ENCODE results near the gene TICRR. TPM values are rescaled to one million over a fixed set of nuclear protein-coding genes. Genes with fewer than 3 reads are reported as not detected.

The TICRR gene
- total RNA-seq, 1 experiment from 2014 or later = 8.5 TPM

GRCh38 chr15:89666858-89667705, 91.8 kb downstream of the TICRR start:
- DNase-seq (ENCODE audit: unreplicated experiment) = no peak
- Mint-ChIP-seq H3K9me3 (ENCODE audit: unreplicated experiment) (no peaks in the 10 kb centered on the region), H3K27me3 (ENCODE audit: insufficient read depth, unreplicated experiment) (no peaks in the 10 kb centered on the region), H3K4me3 (ENCODE audit: unreplicated experiment) (no peak overlapping the region), H3K27ac (ENCODE audit: low read depth, unreplicated experiment) (no peak overlapping the region), H3K4me1 (ENCODE audit: insufficient read depth, unreplicated experiment) (peaks cover 12% of the 10 kb centered on the region), H3K36me3 (ENCODE audit: insufficient read depth, unreplicated experiment) (no peaks in the 10 kb centered on the region)
- ChIA-PET POLR2A (interaction anchor here (0.7 kb wide), 1 partner anchor 10 kb away, joined by 5 read pairs; no protein-coding TSS in a partner anchor), CTCF (interaction anchor here (0.5 to 1.7 kb wide), 3 partner anchors 10 to 54 kb away, joined by 3 to 8 read pairs (median 4); no protein-coding TSS in a partner anchor)
- TF ChIP-seq CTCF (IDR thresholded peaks at IDR 0.05; ENCODE audit: unreplicated experiment) = no peak
- intact Hi-C loops (cut with micrococcal nuclease) = no loop called here
- no TSS peak for BruUV-seq (replicated peaks)

GRCh38 chr15:89667706-89667960, 92.4 kb downstream of the TICRR start:
- Mint-ChIP-seq H3K9me3 (ENCODE audit: unreplicated experiment) (no peaks in the 10 kb centered on the region), H3K36me3 (ENCODE audit: insufficient read depth, unreplicated experiment) (no peaks in the 10 kb centered on the region), H3K27me3 (ENCODE audit: insufficient read depth, unreplicated experiment) (no peaks in the 10 kb centered on the region), H3K27ac (ENCODE audit: low read depth, unreplicated experiment) (no peak overlapping the region), H3K4me1 (ENCODE audit: insufficient read depth, unreplicated experiment) (peaks cover 7% of the 10 kb centered on the region), H3K4me3 (ENCODE audit: unreplicated experiment) (no peak overlapping the region)
- BruUV-seq (replicated peaks) = no TSS peak
- ChIA-PET POLR2A (no interaction called here), CTCF (interaction anchor here (0.5 to 1.7 kb wide), 2 partner anchors 21 to 54 kb away, joined by 4 to 8 read pairs; no protein-coding TSS in a partner anchor)
- TF ChIP-seq CTCF (IDR thresholded peaks at IDR 0.05; ENCODE audit: unreplicated experiment) = no peak
- intact Hi-C loops (cut with micrococcal nuclease) = no loop called here
- no peak for DNase-seq (ENCODE audit: unreplicated experiment)

GRCh38 chr15:89668171-89668570, 92.9 kb downstream of the TICRR start:
- no peaks in the 10 kb centered on the region for H3K9me3 Mint-ChIP-seq (ENCODE audit: unreplicated experiment)
- no peak for TF ChIP-seq CTCF (IDR thresholded peaks at IDR 0.05; ENCODE audit: unreplicated experiment)
- ChIA-PET CTCF (interaction anchor here (0.5 to 1.7 kb wide), 2 partner anchors 21 to 55 kb away, joined by 4 to 8 read pairs; no protein-coding TSS in a partner anchor), POLR2A (no interaction called here)
- no TSS peak for BruUV-seq (replicated peaks)
- peaks cover 2% of the 10 kb centered on the region for H3K4me1 Mint-ChIP-seq (ENCODE audit: insufficient read depth, unreplicated experiment)
- no peak overlapping the region for H3K4me3 Mint-ChIP-seq (ENCODE audit: unreplicated experiment)
- H3K27me3 Mint-ChIP-seq (ENCODE audit: insufficient read depth, unreplicated experiment) = no peaks in the 10 kb centered on the region
- no peak for DNase-seq (ENCODE audit: unreplicated experiment)
- intact Hi-C loops (cut with micrococcal nuclease) = no loop called here
- no peaks in the 10 kb centered on the region for H3K36me3 Mint-ChIP-seq (ENCODE audit: insufficient read depth, unreplicated experiment)
- no peak overlapping the region for H3K27ac Mint-ChIP-seq (ENCODE audit: low read depth, unreplicated experiment)

- intact Hi-C loops (cut with micrococcal nuclease) = no loop called here
- ChIA-PET POLR2A (no interaction called here), CTCF (interaction anchor here (1.5 kb wide), 1 partner anchor 92 kb away, joined by 3 read pairs; no protein-coding TSS in a partner anchor)
- Mint-ChIP-seq H3K4me1 (ENCODE audit: insufficient read depth, unreplicated experiment) (no peaks in the 10 kb centered on the region), H3K9me3 (ENCODE audit: unreplicated experiment) (no peaks in the 10 kb centered on the region), H3K27ac (ENCODE audit: low read depth, unreplicated experiment) (no peak overlapping the region), H3K36me3 (ENCODE audit: insufficient read depth, unreplicated experiment) (no peaks in the 10 kb centered on the region), H3K4me3 (ENCODE audit: unreplicated experiment) (no peak overlapping the region), H3K27me3 (ENCODE audit: insufficient read depth, unreplicated experiment) (no peaks in the 10 kb centered on the region)
- DNase-seq (ENCODE audit: unreplicated experiment) = no peak
- no TSS peak for BruUV-seq (replicated peaks)
- TF ChIP-seq CTCF (IDR thresholded peaks at IDR 0.05; ENCODE audit: unreplicated experiment) = no peak
Observed at GRCh38 chr15:89669309-89669865, 94.1 kb downstream of the TICRR start.
